ENCODE data around the gene SLC44A1. TPM values are rescaled to one million over a fixed set of nuclear protein-coding genes. Genes with fewer than 3 reads are reported as not detected.
"Not testable (repeated sequence)": the region's sequence is repeated elsewhere in the genome, so short reads cannot be mapped to it uniquely, and the experiment has no call there.

Gene SLC44A1
- total RNA-seq, 1 donor from 2014 or later, result 13.9 TPM

- peaks cover 5% of the 10 kb centered on the region for H3K4me1 Mint-ChIP-seq
- H3K4me3 Mint-ChIP-seq, result no peak overlapping the region
- no peak for TF ChIP-seq CTCF (conservative IDR thresholded peaks at IDR 0.05)
- no peaks in the 10 kb centered on the region for H3K36me3 Mint-ChIP-seq (ENCODE audit: low read depth)
- peaks cover 14% of the 10 kb centered on the region for H3K27me3 Mint-ChIP-seq (ENCODE audit: low read depth)
- H3K9me3 Mint-ChIP-seq, result no peaks in the 10 kb centered on the region
- no peak overlapping the region for H3K27ac Mint-ChIP-seq (ENCODE audit: unreplicated experiment)
- DNase-seq (ENCODE audit: low read depth, low spot score), result no peak
These were observed 7.9 kb downstream of the SLC44A1 start for GRCh38 chr9:105252405-105252756.

GRCh38 chr9:105254226-105254625, 9.8 kb downstream of the SLC44A1 start:
- DNase-seq (ENCODE audit: low read depth, low spot score), result no peak
- peaks cover 10% of the 10 kb centered on the region for H3K4me1 Mint-ChIP-seq
- no peak overlapping the region for H3K27ac Mint-ChIP-seq (ENCODE audit: unreplicated experiment)
- H3K4me3 Mint-ChIP-seq, result no peak overlapping the region
- no peaks in the 10 kb centered on the region for H3K36me3 Mint-ChIP-seq (ENCODE audit: low read depth)
- no peaks in the 10 kb centered on the region for H3K9me3 Mint-ChIP-seq
- TF ChIP-seq CTCF (conservative IDR thresholded peaks at IDR 0.05), result no peak
- peaks cover 2% of the 10 kb centered on the region for H3K27me3 Mint-ChIP-seq (ENCODE audit: low read depth)

- Mint-ChIP-seq H3K27me3 (ENCODE audit: low read depth) (peaks cover 2% of the 10 kb centered on the region), H3K27ac (ENCODE audit: unreplicated experiment) (no peak overlapping the region), H3K9me3 (no peaks in the 10 kb centered on the region), H3K36me3 (ENCODE audit: low read depth) (no peaks in the 10 kb centered on the region), H3K4me3 (no peak overlapping the region), H3K4me1 (peaks cover 16% of the 10 kb centered on the region)
- DNase-seq (ENCODE audit: low read depth, low spot score), result no peak
- no peak for TF ChIP-seq CTCF (conservative IDR thresholded peaks at IDR 0.05)
These were observed 11.0 kb downstream of the SLC44A1 start for GRCh38 chr9:105255421-105255820.

- not testable (repeated sequence) for H3K9me3 Mint-ChIP-seq; H3K27ac Mint-ChIP-seq (ENCODE audit: unreplicated experiment); DNase-seq (ENCODE audit: low read depth, low spot score); H3K4me3 Mint-ChIP-seq; H3K36me3 Mint-ChIP-seq (ENCODE audit: low read depth); H3K27me3 Mint-ChIP-seq (ENCODE audit: low read depth)
- peaks cover 12% of the 10 kb centered on the region for H3K4me1 Mint-ChIP-seq
These were observed 12.1 kb downstream of the SLC44A1 start for GRCh38 chr9:105256569-105256968.

GRCh38 chr9:105257809-105258208, 13.4 kb downstream of the SLC44A1 start:
- Mint-ChIP-seq H3K36me3 (ENCODE audit: low read depth) (no peaks in the 10 kb centered on the region), H3K9me3 (no peaks in the 10 kb centered on the region), H3K27ac (ENCODE audit: unreplicated experiment) (no peak overlapping the region), H3K4me3 (no peak overlapping the region), H3K4me1 (peaks cover 12% of the 10 kb centered on the region), H3K27me3 (ENCODE audit: low read depth) (no peaks in the 10 kb centered on the region)
- TF ChIP-seq CTCF (conservative IDR thresholded peaks at IDR 0.05), result no peak
- DNase-seq (ENCODE audit: low read depth, low spot score), result no peak

- no peaks in the 10 kb centered on the region for H3K9me3 Mint-ChIP-seq
- H3K27ac Mint-ChIP-seq (ENCODE audit: unreplicated experiment), result no peak overlapping the region
- no peaks in the 10 kb centered on the region for H3K27me3 Mint-ChIP-seq (ENCODE audit: low read depth)
- peaks cover 12% of the 10 kb centered on the region for H3K4me1 Mint-ChIP-seq
- no peak for DNase-seq (ENCODE audit: low read depth, low spot score)
- H3K4me3 Mint-ChIP-seq, result no peak overlapping the region
- TF ChIP-seq CTCF (conservative IDR thresholded peaks at IDR 0.05), result no peak
- H3K36me3 Mint-ChIP-seq (ENCODE audit: low read depth), result no peaks in the 10 kb centered on the region
These were observed 13.8 kb downstream of the SLC44A1 start for GRCh38 chr9:105258225-105258737.
